Adrenal gland (tissue), 19 donors: Measurements from ENCODE around the gene TRPM4. TPM values are rescaled to one million over a fixed set of nuclear protein-coding genes. Genes with fewer than 3 reads are reported as not detected.

Experiments used
- DNase-seq, 7 donors: peaks; one replicate each; pipeline ENCODE4 v3.0.0-alpha.2; 2019 to 2020
- H3K27ac ChIP-seq, 5 donors: fragments of 200-600 bp; sonication (generic) in 4 of 5; 1 replicate in 3 of 5; 2 replicates in 2 of 5; pipeline versions ENCODE4 v1.5.1 to v1.8.0; 2016 to 2020; ENCODE audit warnings: mild to moderate bottlenecking in 1 of 5
- H3K27me3 ChIP-seq: fragments of 200-600 bp; 2 replicates; pipeline ENCODE4 v1.8.0; 2021
- H3K36me3 ChIP-seq, 2 donors: fragments of 200-600 bp; replicated peaks in 1 of 2; 1 replicate in 1 of 2; 2 replicates in 1 of 2; pipeline versions ENCODE4 v1.5.1 to v1.8.0; 2018 to 2022
- H3K4me1 ChIP-seq, 2 donors: fragments of 200-600 bp; replicated peaks in 1 of 2; 1 replicate in 1 of 2; 2 replicates in 1 of 2; pipeline versions ENCODE4 v1.5.1 to v1.8.0; 2018 to 2021
- H3K4me3 ChIP-seq, 4 donors: fragments of 200-600 bp; sonication (generic) in 3 of 4; one replicate each; pipeline ENCODE4 v1.5.1; 2016 to 2018
- H3K9me3 ChIP-seq, 3 donors: fragments of 200-600 bp; sonication (generic) in 1 of 3; replicated peaks in 1 of 3; 1 replicate in 2 of 3; 2 replicates in 1 of 3; pipeline versions ENCODE4 v1.5.1 to v1.8.0; 2016 to 2021
- CTCF ChIP-seq, 6 experiments: fragments of 450-650 bp in 4 of 6; fragments of 200-600 bp in 2 of 6; sonication (generic) in 1 of 6; IDR thresholded peaks; 1 replicate in 5 of 6; 2 replicates in 1 of 6; pipeline versions ENCODE4 v1.5.1 to v1.8.0; 2016 to 2021; ENCODE audit warnings: antibody characterized with exemption in 6 of 6, mild to moderate bottlenecking in 2 of 6, moderate library complexity in 1 of 6
- POLR2A ChIP-seq, 2 donors: fragments of 450-650 bp; IDR thresholded peaks; one replicate each; pipeline ENCODE4 v1.6.1; 2017; ENCODE audit warnings: antibody characterized with exemption in 2 of 2, mild to moderate bottlenecking in 2 of 2, moderate library complexity in 1 of 2
- WGBS, 4 donors: extraction: QIAGEN DNeasy Blood & Tissue Kit in 2 of 4; methylation state at CpG; one replicate each; pipeline versions ENCODE4 v1.1.5 to v1.1.7; 2013 to 2017; 5-methylcytosine and 5-hydroxymethylcytosine counted together
- intact Hi-C, 2 donors: fragments of 100-400 bp; cut with DNase I; formaldehyde crosslinking; loops; one replicate each; pipeline versions ENCODE4 v1.14.1 to v1.15.0; 2022 to 2023
- long read RNA-seq, 10 donors: library from polyadenylated mRNA in 3 of 10; unstranded in 2 of 10; stranded (forward) in 1 of 10; transcript quantifications; one replicate each; pipeline ENCODE4 v2.0.0 and lab custom pipeline, GENCODE V29; 2021 to 2026
- polyA plus RNA-seq, 3 donors: library from polyadenylated mRNA; stranded (reverse); fragments of 200-250 nt in 2 of 3; fragments of 350-450 nt in 1 of 3; fragmentation: Illumina TruSeq in 1 of 3; extraction: RNeasy Lipid Tissue Mini Kit (QIAGEN cat#74804) in 1 of 3; gene quantifications; one replicate each; pipeline ENCODE4 v1.2.3, GENCODE V29; 2013 to 2014
- total RNA-seq, 9 donors: library from RNA; depleted of rRNA in 4 of 9; stranded (reverse); fragments of >200 nt in 4 of 9; fragments of 120-200 nt in 1 of 9; fragmentation: NEBNext Ultra II Directional in 1 of 9; extraction: Animal tissue kit (Norgen Biotek cat#: 25700) in 1 of 9; gene quantifications; one replicate each; pipeline versions ENCODE4 v1.1.0 to v1.2.4, GENCODE V29; 2013 to 2023
- donor health status: healthy with polysubstance abuse.
- donor health status: Bipolar disorder and iron deficiency.
- donor health status: DM: yes; HTN: yes; CAD: no.
- donor health status: DM: no; HTN: no; CAD: no.
- donor health status: DM: no; HTN: no; CAD: no.
- donor health status: DM: yes; HTN: yes; CAD: no.

TRPM4 gene
- 10 to 100 TPM in 6 of 9 donors, 1 to 10 TPM in 3; 6.8 to 25.1 (median 15.4) TPM for total RNA-seq
- 10 to 100 TPM in 2 of 3 donors, 1 to 10 TPM in 1; 4.2 to 56.3 (median 20.6) TPM for polyA plus RNA-seq
- long read RNA-seq, donor 1, partial matches to known transcripts = 0 of 1 reads
- long read RNA-seq, donor 1, other reads (novel, unspliced or antisense) = 0 of 1 reads
- long read RNA-seq, donor 2, full-length matches to known transcripts = 2 of 2 reads
- long read RNA-seq, donor 2, partial matches to known transcripts = 0 of 2 reads
- long read RNA-seq, donor 2, other reads (novel, unspliced or antisense) = 0 of 2 reads
- long read RNA-seq, donor 3 = 0 reads
- long read RNA-seq, donor 4, partial matches to known transcripts = 3 of 3 reads
- long read RNA-seq, donor 4, other reads (novel, unspliced or antisense) = 0 of 3 reads
- long read RNA-seq, donor 5, full-length matches to known transcripts = 29 of 47 reads
- long read RNA-seq, donor 5, partial matches to known transcripts = 5 of 47 reads
- long read RNA-seq, donor 5, other reads (novel, unspliced or antisense) = 13 of 47 reads
- long read RNA-seq, donor 6, partial matches to known transcripts = 1 of 1 reads
- long read RNA-seq, donor 6, other reads (novel, unspliced or antisense) = 0 of 1 reads
- long read RNA-seq, donor 7 = 0 reads
- long read RNA-seq, donor 8, full-length matches to known transcripts = 3 of 18 reads
- long read RNA-seq, donor 8, partial matches to known transcripts = 15 of 18 reads
- long read RNA-seq, donor 8, other reads (novel, unspliced or antisense) = 0 of 18 reads
- long read RNA-seq, donor 9, partial matches to known transcripts = 0 of 1 reads
- long read RNA-seq, donor 9, other reads (novel, unspliced or antisense) = 0 of 1 reads
- long read RNA-seq, donor 10, partial matches to known transcripts = 0 of 1 reads
- long read RNA-seq, donor 10, other reads (novel, unspliced or antisense) = 0 of 1 reads

- 0 to 2% (median 1%) methylated on average over 11 to 41 of the region's 41 CpGs for WGBS, 4 donors
- Histone ChIP-seq H3K27ac (peak within 1 kb of the TSS in 2 of 5 donors; percentile 47 to 72), H3K4me1 (peaks cover 7 to 9% of the 10 kb centered on the region in 2 donors), H3K36me3 (no peaks in the 10 kb centered on the region), H3K4me3 (peak within 1 kb of the TSS; percentile 57 to 83 (median 69)), H3K27me3 (no peaks in the 10 kb centered on the region), H3K9me3 (no peaks in the 10 kb centered on the region)
- no peak for TF ChIP-seq CTCF (IDR thresholded peaks at IDR 0.05)
- TF ChIP-seq POLR2A (IDR thresholded peaks at IDR 0.05) = peak in 1 of 2 donors; percentile 28
- intact Hi-C loops = loop anchor here in 1 of 2 donors (5.0 kb wide), 1 partner anchor 80 kb away; no protein-coding TSS in a partner anchor
- peak; percentile 81 to 94 (median 88) for DNase-seq
Observed at GRCh38 chr19:49157445-49158224, at the start of gene TRPM4. Gene TRPM4 (plus strand): TSS chr19:49157792. CDS start chr19:49157867, 75 bp downstream.

GRCh38 chr19:49109051-49109450 is 48.5 kb upstream of the TRPM4 start:
- Histone ChIP-seq H3K27ac (no peak overlapping the region), H3K4me1 (peaks cover 5 to 25% of the 10 kb centered on the region in 2 donors), H3K27me3 (no peaks in the 10 kb centered on the region), H3K4me3 (no peak overlapping the region), H3K36me3 (peaks cover 0 to 51% of the 10 kb centered on the region in 2 donors), H3K9me3 (no peaks in the 10 kb centered on the region)
- 81 to 87% (median 86%) methylated on average over 5 of the region's 5 CpGs for WGBS, 4 donors
- no peak for DNase-seq
- intact Hi-C loops = no loop called here
- no peak for TF ChIP-seq CTCF (IDR thresholded peaks at IDR 0.05)
- TF ChIP-seq POLR2A (IDR thresholded peaks at IDR 0.05) = no peak

GRCh38 chr19:49109569-49110233 is 47.9 kb upstream of the TRPM4 start:
- intact Hi-C loops = no loop called here
- no peak for DNase-seq
- TF ChIP-seq POLR2A (IDR thresholded peaks at IDR 0.05) (no peak), CTCF (IDR thresholded peaks at IDR 0.05) (no peak)
- Histone ChIP-seq H3K27me3 (no peaks in the 10 kb centered on the region), H3K27ac (peak overlapping the region in 2 of 5 donors; percentile 18 to 80), H3K36me3 (peaks cover 0 to 45% of the 10 kb centered on the region in 2 donors), H3K4me3 (no peak overlapping the region), H3K9me3 (no peaks in the 10 kb centered on the region), H3K4me1 (peaks cover 5 to 25% of the 10 kb centered on the region in 2 donors)
- whole genome bisulfite sequencing, 4 donors = 79 to 88% (median 83%) methylated on average over 6 to 8 of the region's 8 CpGs
